Endodermal cell (in vitro differentiated cells): ENCODE data around the gene CCDC184. TPM values are rescaled to one million over a fixed set of nuclear protein-coding genes. Genes with fewer than 3 reads are reported as not detected.

Experiments used
- DNase-seq: peaks from one replicate; pipeline ENCODE4 v3.0.0-alpha.2; 2017
- H3K27ac ChIP-seq: 2 replicates; pipeline ENCODE4 v1.5.1; 2013; ENCODE audit warnings: mild to moderate bottlenecking, low read depth, low read length, moderate library complexity
- H3K27me3 ChIP-seq: 2 replicates; pipeline ENCODE4 v1.6.1; 2013; ENCODE audit warnings: mild to moderate bottlenecking, low read length, moderate library complexity; ENCODE audit not compliant: insufficient read depth, control insufficient read depth, poor library complexity, severe bottlenecking
- H3K36me3 ChIP-seq: 2 replicates; pipeline ENCODE4 v1.7.0; 2013; ENCODE audit warnings: mild to moderate bottlenecking, low read length, moderate library complexity; ENCODE audit not compliant: control insufficient read depth, insufficient read depth
- H3K4me1 ChIP-seq: one replicate; pipeline ENCODE4 v1.7.0; 2013; ENCODE audit warnings: low read length; ENCODE audit not compliant: control insufficient read depth, insufficient read depth
- H3K4me3 ChIP-seq: 2 replicates; pipeline ENCODE4 v1.5.1; 2013; ENCODE audit warnings: mild to moderate bottlenecking, low read length, moderate library complexity
- H3K9ac ChIP-seq: 2 replicates; pipeline ENCODE4 v1.6.1; 2013; ENCODE audit warnings: mild to moderate bottlenecking, low read length, moderate library complexity; ENCODE audit not compliant: poor library complexity, severe bottlenecking; ENCODE audit errors: extremely low read depth
- H3K9me3 ChIP-seq: 2 replicates; pipeline ENCODE4 v1.6.1; 2013; ENCODE audit warnings: mild to moderate bottlenecking, low read length, moderate library complexity; ENCODE audit not compliant: control insufficient read depth
- H3K27ac Mint-ChIP-seq: 2 replicates; pipeline ENCODE4 v1.8.0; 2020; ENCODE audit warnings: mixed read lengths
- H3K27me3 Mint-ChIP-seq: 2 replicates; pipeline ENCODE4 v1.8.0; 2021; ENCODE audit warnings: mild to moderate bottlenecking, mixed read lengths; ENCODE audit not compliant: insufficient read depth
- H3K36me3 Mint-ChIP-seq: 2 replicates; pipeline ENCODE4 v1.8.0; 2020; ENCODE audit warnings: low read depth, mixed read lengths
- H3K4me1 Mint-ChIP-seq: 2 replicates; pipeline ENCODE4 v1.8.0; 2020; ENCODE audit warnings: mixed read lengths
- H3K4me3 Mint-ChIP-seq: 2 replicates; pipeline ENCODE4 v1.8.0; 2020; ENCODE audit warnings: mild to moderate bottlenecking, moderate library complexity, mixed read lengths
- H3K9me3 Mint-ChIP-seq: 2 replicates; pipeline ENCODE4 v1.8.0; 2020; ENCODE audit warnings: mild to moderate bottlenecking, mixed read lengths
- CTCF ChIP-seq: fragments of 200-600 bp; sonication (generic); conservative IDR thresholded peaks from 2 replicates; pipeline ENCODE4 v1.5.0; 2021; ENCODE audit warnings: antibody characterized with exemption, mild to moderate bottlenecking
- WGBS, 2 experiments: methylation state at CpG; one replicate each; pipeline versions ENCODE4 v1.1.5 to v1.1.7; 2013; ENCODE audit warnings: missing lambda C conversion rate in 2 of 2, mixed read lengths in 1 of 2; ENCODE audit not compliant: insufficient coverage in 1 of 2, insufficient read length in 1 of 2; 5-methylcytosine and 5-hydroxymethylcytosine counted together
- total RNA-seq, 2 donors: library from RNA; stranded (reverse); fragmentation: NEBNext Ultra II Directional in 1 of 2; extraction: Animal tissue kit (Norgen Biotek cat#: 25700) in 1 of 2; gene quantifications; 2 replicates in 1 of 2; 3 replicates in 1 of 2; pipeline ENCODE4 v1.2.1, GENCODE V29; 2021

CCDC184 gene
- total RNA-seq, 2 donors from 2014 or later = not detected

GRCh38 chr12:48175613-48176416 is 7.6 kb upstream of the CCDC184 start:
- peaks cover 58% of the 10 kb centered on the region for H3K27me3 Mint-ChIP-seq
- H3K27ac ChIP-seq = peak overlapping the region; percentile 19

DNA sequence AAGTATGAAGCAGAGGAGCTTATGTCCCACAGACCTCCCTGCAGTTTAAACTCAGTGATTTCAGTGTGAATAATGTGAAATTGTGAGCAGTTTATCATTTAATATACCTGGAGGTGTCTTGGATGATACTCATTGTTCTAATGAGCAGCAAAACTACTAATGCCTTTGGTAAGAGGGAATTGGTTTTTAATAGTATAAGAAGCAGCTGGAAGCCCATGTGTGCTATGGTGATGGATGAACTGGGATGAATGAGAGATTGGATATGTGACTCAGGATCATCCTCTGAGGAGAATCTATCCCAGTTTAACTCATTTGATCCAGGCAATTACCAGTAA is 7.1 kb upstream of the CCDC184 start:
- no peaks in the 10 kb centered on the region for H3K9me3 Mint-ChIP-seq
- no peak for TF ChIP-seq CTCF
- H3K4me1 Mint-ChIP-seq = peaks cover 9% of the 10 kb centered on the region
- no peak for DNase-seq
- H3K36me3 Mint-ChIP-seq = no peaks in the 10 kb centered on the region
- Histone ChIP-seq H3K4me1 (no peaks in the 10 kb centered on the region), H3K9ac (no peak overlapping the region), H3K27ac (no peak overlapping the region), H3K27me3 (peaks cover 36% of the 10 kb centered on the region), H3K9me3 (no peaks in the 10 kb centered on the region), H3K4me3 (no peak overlapping the region), H3K36me3 (no peaks in the 10 kb centered on the region)
- H3K27ac Mint-ChIP-seq = no peak overlapping the region
- no peak overlapping the region for H3K4me3 Mint-ChIP-seq
- peaks cover 64% of the 10 kb centered on the region for H3K27me3 Mint-ChIP-seq

More at GRCh38 chr12:48175613-48176416, 7.6 kb upstream of the CCDC184 start:
- H3K4me1 Mint-ChIP-seq = peaks cover 9% of the 10 kb centered on the region
- peaks cover 30% of the 10 kb centered on the region for H3K27me3 ChIP-seq
- no peak for TF ChIP-seq CTCF
- no peak overlapping the region for H3K4me3 Mint-ChIP-seq
- 74 to 100% methylated on average over 1 to 3 of the region's 3 CpGs for WGBS, 2 experiments
- no peaks in the 10 kb centered on the region for H3K9me3 Mint-ChIP-seq
- no peak overlapping the region for H3K4me3 ChIP-seq
- no peaks in the 10 kb centered on the region for H3K36me3 Mint-ChIP-seq
- no peaks in the 10 kb centered on the region for H3K36me3 ChIP-seq
- H3K4me1 ChIP-seq = no peaks in the 10 kb centered on the region
- H3K9ac ChIP-seq = no peak overlapping the region
- H3K9me3 ChIP-seq = no peaks in the 10 kb centered on the region
- H3K27ac Mint-ChIP-seq = no peak overlapping the region
- no peak for DNase-seq

GRCh38 chr12:48177982-48178381 is 5.5 kb upstream of the CCDC184 start:
- Mint-ChIP-seq H3K9me3 (no peaks in the 10 kb centered on the region), H3K27me3 (peaks cover 72% of the 10 kb centered on the region), H3K27ac (no peak overlapping the region), H3K4me1 (peaks cover 9% of the 10 kb centered on the region), H3K4me3 (no peak overlapping the region), H3K36me3 (no peaks in the 10 kb centered on the region)
- Histone ChIP-seq H3K36me3 (no peaks in the 10 kb centered on the region), H3K4me1 (no peaks in the 10 kb centered on the region), H3K9ac (no peak overlapping the region), H3K9me3 (no peaks in the 10 kb centered on the region), H3K27me3 (peaks cover 52% of the 10 kb centered on the region), H3K4me3 (no peak overlapping the region), H3K27ac (no peak overlapping the region)
- 81 to 90% methylated on average over 4 of the region's 4 CpGs for WGBS, 2 experiments
- TF ChIP-seq CTCF = no peak
- DNase-seq = no peak
